ENCODE measurements around the gene LKAAEAR1. TPM values are rescaled to one million over a fixed set of nuclear protein-coding genes. Genes with fewer than 3 reads are reported as not detected.
A peak's percentile ranks its signal among the peaks of the same experiment; 100 is the strongest.

LKAAEAR1 gene
- total RNA-seq, 3 donors from 2014 or later (not counting 1 experiment from before 2014, with no cell fraction given), result not detected

GRCh38 chr20:64092258-64093012 lies 8.2 kb upstream of the LKAAEAR1 start:
- Histone ChIP-seq H3K4me3 (ENCODE audit: low read length) (no peak overlapping the region), H3K36me3 (ENCODE audit: control insufficient read depth, insufficient read depth, low read length) (no peaks in the 10 kb centered on the region), H3K9me3 (ENCODE audit: control insufficient read depth, insufficient read depth, low read length) (peaks cover 4% of the 10 kb centered on the region), H3K27me3 (ENCODE audit: control insufficient read depth, insufficient read depth, low read length) (no peaks in the 10 kb centered on the region), H3K4me1 (ENCODE audit: control insufficient read depth, insufficient read depth, low read length) (no peaks in the 10 kb centered on the region), H3K27ac (ENCODE audit: low read length) (no peak overlapping the region)
- 79% methylated on average over 27 of the region's 27 CpGs for WGBS (ENCODE audit: insufficient coverage)
- DNase-seq, result peak in 1 of 2 donors; percentile 16
- Mint-ChIP-seq H3K27ac (no peak overlapping the region), H3K9me3 (peaks cover 4 to 5% of the 10 kb centered on the region in 2 donors), H3K36me3 (no peaks in the 10 kb centered on the region), H3K27me3 (ENCODE audit: low read depth in 2 of 2) (peaks cover 0 to 4% of the 10 kb centered on the region in 2 donors), H3K4me3 (no peak overlapping the region), H3K4me1 (peaks cover 0 to 9% of the 10 kb centered on the region in 2 donors)
- intact Hi-C loops (cut with micrococcal nuclease), result no loop called here
- no peak for TF ChIP-seq CTCF (IDR thresholded peaks at IDR 0.05)
- ATAC-seq, result no peak

GRCh38 chr20:64091770-64092169 lies 7.6 kb upstream of the LKAAEAR1 start:
- H3K9me3 ChIP-seq (ENCODE audit: control insufficient read depth, insufficient read depth, low read length), result peaks cover 4% of the 10 kb centered on the region
- no peaks in the 10 kb centered on the region for H3K36me3 Mint-ChIP-seq
- H3K9me3 Mint-ChIP-seq, result peaks cover 1 to 3% of the 10 kb centered on the region in 2 donors
- H3K27ac ChIP-seq (ENCODE audit: low read length), result no peak overlapping the region
- 64% methylated on average over 16 of the region's 16 CpGs for WGBS (ENCODE audit: insufficient coverage)
- DNase-seq, result no peak
- intact Hi-C loops (cut with micrococcal nuclease), result no loop called here
- H3K27me3 ChIP-seq (ENCODE audit: control insufficient read depth, insufficient read depth, low read length), result no peaks in the 10 kb centered on the region
- H3K4me1 Mint-ChIP-seq, result peaks cover 0 to 5% of the 10 kb centered on the region in 2 donors
- ATAC-seq, result no peak
- no peaks in the 10 kb centered on the region for H3K4me1 ChIP-seq (ENCODE audit: control insufficient read depth, insufficient read depth, low read length)
- no peak for TF ChIP-seq CTCF (IDR thresholded peaks at IDR 0.05)
- no peak overlapping the region for H3K27ac Mint-ChIP-seq
- peaks cover 0 to 4% of the 10 kb centered on the region in 2 donors for H3K27me3 Mint-ChIP-seq (ENCODE audit: low read depth in 2 of 2)
- H3K4me3 Mint-ChIP-seq, result no peak overlapping the region
- H3K36me3 ChIP-seq (ENCODE audit: control insufficient read depth, insufficient read depth, low read length), result no peaks in the 10 kb centered on the region
- no peak overlapping the region for H3K4me3 ChIP-seq (ENCODE audit: low read length)

GRCh38 chr20:64091340-64091739 lies 7.1 kb upstream of the LKAAEAR1 start:
- no peak overlapping the region for H3K4me3 Mint-ChIP-seq
- Histone ChIP-seq H3K27ac (ENCODE audit: low read length) (no peak overlapping the region), H3K9me3 (ENCODE audit: control insufficient read depth, insufficient read depth, low read length) (peaks cover 4% of the 10 kb centered on the region), H3K4me3 (ENCODE audit: low read length) (no peak overlapping the region), H3K4me1 (ENCODE audit: control insufficient read depth, insufficient read depth, low read length) (no peaks in the 10 kb centered on the region), H3K27me3 (ENCODE audit: control insufficient read depth, insufficient read depth, low read length) (no peaks in the 10 kb centered on the region), H3K36me3 (ENCODE audit: control insufficient read depth, insufficient read depth, low read length) (no peaks in the 10 kb centered on the region)
- H3K9me3 Mint-ChIP-seq, result no peaks in the 10 kb centered on the region
- H3K27me3 Mint-ChIP-seq (ENCODE audit: low read depth in 2 of 2), result peaks cover 4% of the 10 kb centered on the region in 2 donors
- H3K4me1 Mint-ChIP-seq, result peaks cover 0 to 1% of the 10 kb centered on the region in 2 donors
- H3K27ac Mint-ChIP-seq, result no peak overlapping the region
- no peak for ATAC-seq
- no peak for DNase-seq
- H3K36me3 Mint-ChIP-seq, result no peaks in the 10 kb centered on the region
- TF ChIP-seq CTCF (IDR thresholded peaks at IDR 0.05), result no peak
- whole genome bisulfite sequencing (ENCODE audit: insufficient coverage), result 89% methylated on average over 19 of the region's 19 CpGs
- intact Hi-C loops (cut with micrococcal nuclease), result no loop called here

GRCh38 chr20:64090165-64090564 lies 6.0 kb upstream of the LKAAEAR1 start:
- no peak for ATAC-seq

More at GRCh38 chr20:64090165-64090564, 6.0 kb upstream of the LKAAEAR1 start:
- no peak for DNase-seq
- Mint-ChIP-seq H3K27ac (no peak overlapping the region), H3K9me3 (no peaks in the 10 kb centered on the region), H3K36me3 (no peaks in the 10 kb centered on the region), H3K4me3 (no peak overlapping the region), H3K4me1 (no peaks in the 10 kb centered on the region), H3K27me3 (ENCODE audit: low read depth in 2 of 2) (peaks cover 9 to 16% of the 10 kb centered on the region in 2 donors)
- Histone ChIP-seq H3K4me3 (ENCODE audit: low read length) (no peak overlapping the region), H3K36me3 (ENCODE audit: control insufficient read depth, insufficient read depth, low read length) (no peaks in the 10 kb centered on the region), H3K27ac (ENCODE audit: low read length) (no peak overlapping the region), H3K27me3 (ENCODE audit: control insufficient read depth, insufficient read depth, low read length) (peaks cover 4% of the 10 kb centered on the region), H3K4me1 (ENCODE audit: control insufficient read depth, insufficient read depth, low read length) (no peaks in the 10 kb centered on the region), H3K9me3 (ENCODE audit: control insufficient read depth, insufficient read depth, low read length) (peaks cover 4% of the 10 kb centered on the region)
- intact Hi-C loops (cut with micrococcal nuclease), result no loop called here
- TF ChIP-seq CTCF (IDR thresholded peaks at IDR 0.05), result no peak
- WGBS (ENCODE audit: insufficient coverage), result 86% methylated on average over 10 of the region's 10 CpGs

Data from natural killer cell (primary cell).